ENCODE measurements around the gene CD200R1L. TPM values are rescaled to one million over a fixed set of nuclear protein-coding genes. Genes with fewer than 3 reads are reported as not detected.

CD200R1L gene
- total RNA-seq, 2 experiments from 2014 or later = not detected

GRCh38 chr3:112807685-112808084 is 39.0 kb downstream of the CD200R1L start:
- DNase-seq (ENCODE audit: low spot score) = no peak
- Histone ChIP-seq H3K4me1 (ENCODE audit: insufficient read depth, low read length, poor library complexity, severe bottlenecking) (peaks cover 3% of the 10 kb centered on the region), H3K9me2 (ENCODE audit: insufficient read depth, low read length) (no peaks in the 10 kb centered on the region), H3K9me3 (ENCODE audit: low read length) (no peaks in the 10 kb centered on the region), H3K4me2 (ENCODE audit: low read length) (no peak overlapping the region), H4K20me1 (ENCODE audit: insufficient read depth, low read length) (no peaks in the 10 kb centered on the region), H2AFZ (ENCODE audit: low read length) (no peak overlapping the region), H3K4me3 (ENCODE audit: low read depth, low read length, poor library complexity, severe bottlenecking) (no peak overlapping the region), H3K79me2 (ENCODE audit: insufficient read depth, low read depth, low read length) (no peaks in the 10 kb centered on the region), H3K36me3 (ENCODE audit: insufficient read depth, low read length) (no peaks in the 10 kb centered on the region), H3K27ac (ENCODE audit: low read depth, low read length, poor library complexity, severe bottlenecking) (no peak overlapping the region)
- no peak for TF ChIP-seq EZH2phosphoT487 (IDR thresholded peaks at IDR 0.05; ENCODE audit: borderline replicate concordance, low read depth, low read length)
- TF ChIP-seq, protein P1, sequence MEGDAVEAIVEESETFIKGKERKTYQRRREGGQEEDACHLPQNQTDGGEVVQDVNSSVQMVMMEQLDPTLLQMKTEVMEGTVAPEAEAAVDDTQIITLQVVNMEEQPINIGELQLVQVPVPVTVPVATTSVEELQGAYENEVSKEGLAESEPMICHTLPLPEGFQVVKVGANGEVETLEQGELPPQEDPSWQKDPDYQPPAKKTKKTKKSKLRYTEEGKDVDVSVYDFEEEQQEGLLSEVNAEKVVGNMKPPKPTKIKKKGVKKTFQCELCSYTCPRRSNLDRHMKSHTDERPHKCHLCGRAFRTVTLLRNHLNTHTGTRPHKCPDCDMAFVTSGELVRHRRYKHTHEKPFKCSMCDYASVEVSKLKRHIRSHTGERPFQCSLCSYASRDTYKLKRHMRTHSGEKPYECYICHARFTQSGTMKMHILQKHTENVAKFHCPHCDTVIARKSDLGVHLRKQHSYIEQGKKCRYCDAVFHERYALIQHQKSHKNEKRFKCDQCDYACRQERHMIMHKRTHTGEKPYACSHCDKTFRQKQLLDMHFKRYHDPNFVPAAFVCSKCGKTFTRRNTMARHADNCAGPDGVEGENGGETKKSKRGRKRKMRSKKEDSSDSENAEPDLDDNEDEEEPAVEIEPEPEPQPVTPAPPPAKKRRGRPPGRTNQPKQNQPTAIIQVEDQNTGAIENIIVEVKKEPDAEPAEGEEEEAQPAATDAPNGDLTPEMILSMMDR (conservative IDR thresholded peaks at IDR 0.05; ENCODE audit: low read length) = no peak
- POLR2A ChIA-PET = interaction anchor here (0.9 to 1.9 kb wide), 7 partner anchors 7 to 58 kb away, joined by 3 to 11 read pairs (median 5); no protein-coding TSS in a partner anchor
- CTCF ChIA-PET (ENCODE audit: unreplicated experiment) = interaction anchor here (0.6 kb wide), 1 partner anchor 62 kb away, joined by 3 read pairs; no protein-coding TSS in a partner anchor
- no TSS peak for BruUV-seq (replicated peaks)
- intact Hi-C loops (cut with micrococcal nuclease; ENCODE audit: unreplicated experiment) = no loop called here

GRCh38 chr3:112806903-112807302 is 39.8 kb downstream of the CD200R1L start:
- Histone ChIP-seq H3K9me3 (ENCODE audit: low read length) (no peaks in the 10 kb centered on the region), H2AFZ (ENCODE audit: low read length) (no peak overlapping the region), H3K4me2 (ENCODE audit: low read length) (no peak overlapping the region), H4K20me1 (ENCODE audit: insufficient read depth, low read length) (no peaks in the 10 kb centered on the region), H3K27ac (ENCODE audit: low read depth, low read length, poor library complexity, severe bottlenecking) (no peak overlapping the region), H3K4me3 (ENCODE audit: low read depth, low read length, poor library complexity, severe bottlenecking) (no peak overlapping the region), H3K36me3 (ENCODE audit: insufficient read depth, low read length) (no peaks in the 10 kb centered on the region), H3K4me1 (ENCODE audit: insufficient read depth, low read length, poor library complexity, severe bottlenecking) (peaks cover 3% of the 10 kb centered on the region), H3K79me2 (ENCODE audit: insufficient read depth, low read depth, low read length) (no peaks in the 10 kb centered on the region), H3K9me2 (ENCODE audit: insufficient read depth, low read length) (no peaks in the 10 kb centered on the region)
- TF ChIP-seq EZH2phosphoT487 (IDR thresholded peaks at IDR 0.05; ENCODE audit: borderline replicate concordance, low read depth, low read length) = no peak
- TF ChIP-seq, protein P1 (conservative IDR thresholded peaks at IDR 0.05; ENCODE audit: low read length) = no peak
- no TSS peak for BruUV-seq (replicated peaks)
- ChIA-PET POLR2A (interaction anchor here (1.5 to 1.9 kb wide), 3 partner anchors 8 to 15 kb away, joined by 4 to 11 read pairs (median 5); no protein-coding TSS in a partner anchor), CTCF (ENCODE audit: unreplicated experiment) (no interaction called here)
- intact Hi-C loops (cut with micrococcal nuclease; ENCODE audit: unreplicated experiment) = no loop called here
- DNase-seq (ENCODE audit: low spot score) = no peak

- H3K9me3 ChIP-seq (ENCODE audit: low read length) = no peaks in the 10 kb centered on the region
- no peaks in the 10 kb centered on the region for H3K9me2 ChIP-seq (ENCODE audit: insufficient read depth, low read length)
- TF ChIP-seq, protein P1 (conservative IDR thresholded peaks at IDR 0.05; ENCODE audit: low read length) = no peak
- TF ChIP-seq EZH2phosphoT487 (IDR thresholded peaks at IDR 0.05; ENCODE audit: borderline replicate concordance, low read depth, low read length) = no peak
- BruUV-seq (replicated peaks) = no TSS peak
- no peaks in the 10 kb centered on the region for H3K79me2 ChIP-seq (ENCODE audit: insufficient read depth, low read depth, low read length)
- no peak overlapping the region for H3K4me2 ChIP-seq (ENCODE audit: low read length)
- ChIA-PET CTCF (ENCODE audit: unreplicated experiment) (interaction anchor here (0.5 kb wide), 1 partner anchor 634 kb away, joined by 4 read pairs; no protein-coding TSS in a partner anchor), POLR2A (interaction anchor here (0.6 kb wide), 1 partner anchor 112 kb away, joined by 5 read pairs; no protein-coding TSS in a partner anchor)
- intact Hi-C loops (cut with micrococcal nuclease; ENCODE audit: unreplicated experiment) = no loop called here
- H2AFZ ChIP-seq (ENCODE audit: low read length) = no peak overlapping the region
- DNase-seq (ENCODE audit: low spot score) = no peak
- H3K27ac ChIP-seq (ENCODE audit: low read depth, low read length, poor library complexity, severe bottlenecking) = no peak overlapping the region
- H4K20me1 ChIP-seq (ENCODE audit: insufficient read depth, low read length) = no peaks in the 10 kb centered on the region
- H3K4me1 ChIP-seq (ENCODE audit: insufficient read depth, low read length, poor library complexity, severe bottlenecking) = peaks cover 3% of the 10 kb centered on the region
- no peak overlapping the region for H3K4me3 ChIP-seq (ENCODE audit: low read depth, low read length, poor library complexity, severe bottlenecking)
- no peaks in the 10 kb centered on the region for H3K36me3 ChIP-seq (ENCODE audit: insufficient read depth, low read length)
Observed at GRCh38 chr3:112805126-112805525, 41.5 kb downstream of the CD200R1L start.

All from OCI-LY7 (cell line).